AG10803 (cell line): ENCODE results near the gene CNTN1.

Experiments
- DNase-seq: peaks from one replicate; pipeline ENCODE4 v3.0.0; 2010; ENCODE audit warnings: low read depth
- H3K4me3 ChIP-seq: 2 replicates; pipeline ENCODE4 v1.5.1; 2011; ENCODE audit warnings: mild to moderate bottlenecking, low read length, control low read depth
- CTCF ChIP-seq: conservative IDR thresholded peaks from 2 replicates; pipeline ENCODE4 v1.5.1; 2011; ENCODE audit warnings: mild to moderate bottlenecking, low read length, control low read depth, inconsistent platforms

CNTN1 gene

DNA sequence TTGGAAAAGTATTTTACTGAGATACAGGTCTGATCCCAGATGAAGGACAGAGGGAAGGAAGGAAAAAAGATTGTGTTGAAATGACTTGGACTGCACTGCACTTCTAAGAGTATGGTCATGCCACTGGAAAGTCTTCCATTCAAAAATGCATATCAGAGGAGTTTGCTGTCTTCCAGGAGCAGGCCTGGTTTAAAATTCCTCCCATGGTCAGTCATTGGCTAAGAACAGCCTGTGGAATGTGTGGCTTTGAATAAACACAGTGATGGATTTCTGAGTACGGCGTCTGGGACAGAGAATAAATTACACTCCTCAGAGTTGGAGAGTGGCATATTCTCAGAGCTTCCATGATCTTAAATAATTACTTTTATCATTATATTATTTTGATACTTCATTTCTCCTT is 250.1 kb downstream of the CNTN1 start:
- no peak for TF ChIP-seq CTCF
- no peak overlapping the region for H3K4me3 ChIP-seq
- DNase-seq: peak; percentile 23

- TF ChIP-seq CTCF: no peak
- no peak overlapping the region for H3K4me3 ChIP-seq
- no peak for DNase-seq
These were observed 253.5 kb downstream of the CNTN1 start for GRCh38 chr12:40945772-40946171.

DNA sequence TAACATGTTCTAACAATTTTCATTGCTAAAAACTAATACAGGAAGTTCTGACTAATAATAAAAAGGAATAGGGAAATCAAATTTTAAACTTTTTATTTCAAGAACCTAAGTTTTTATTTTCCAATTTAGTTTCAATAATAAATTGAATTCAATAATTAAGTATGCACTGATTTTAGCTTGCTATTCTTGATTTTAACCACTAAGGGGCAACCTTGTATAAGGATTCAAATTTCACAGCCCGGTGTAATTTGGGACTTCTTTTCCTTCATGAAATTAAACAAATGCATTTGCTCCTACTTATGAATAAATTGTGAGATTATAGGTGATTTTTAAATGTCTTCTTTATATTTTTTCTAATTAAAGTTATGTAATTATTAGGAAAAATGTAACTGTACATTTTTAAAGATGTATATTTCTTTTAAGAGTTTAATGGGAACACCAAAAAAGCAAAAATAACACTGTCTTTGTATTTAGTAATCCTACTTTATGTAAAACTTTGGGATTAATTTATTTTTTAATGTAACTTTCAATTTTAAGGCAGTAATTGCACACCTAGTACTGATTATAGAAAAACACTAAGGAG is 254.5 kb downstream of the CNTN1 start:
- peak; percentile 39 for DNase-seq
- TF ChIP-seq CTCF: peak; percentile 66

GRCh38 chr12:40947797-40948196 is 255.6 kb downstream of the CNTN1 start:
- TF ChIP-seq CTCF: no peak
- H3K4me3 ChIP-seq: no peak overlapping the region
- DNase-seq: no peak

More for the DNA sequence above, 254.5 kb downstream of the CNTN1 start:
- H3K4me3 ChIP-seq: no peak overlapping the region

GRCh38 chr12:40953076-40953475 is 260.8 kb downstream of the CNTN1 start:
- no peak overlapping the region for H3K4me3 ChIP-seq
- TF ChIP-seq CTCF: no peak
- peak; percentile 29 for DNase-seq

- H3K4me3 ChIP-seq: no peak overlapping the region
- no peak for TF ChIP-seq CTCF
- DNase-seq: no peak
These were observed 265.2 kb downstream of the CNTN1 start for GRCh38 chr12:40957417-40957816.

- no peak for TF ChIP-seq CTCF
- DNase-seq: peak; percentile 75
These were observed 266.8 kb downstream of the CNTN1 start for GRCh38 chr12:40959041-40959440.

More at GRCh38 chr12:40959041-40959440, 266.8 kb downstream of the CNTN1 start:
- no peak overlapping the region for H3K4me3 ChIP-seq
